PC-9 (cell line): Measurements from ENCODE around the gene RAB10. TPM values are rescaled to one million over a fixed set of nuclear protein-coding genes. Genes with fewer than 3 reads are reported as not detected.

Source experiments
- BruUV-seq: library from RNA; stranded (reverse); fragments of 400-500 nt; replicated peaks from 2 replicates; lab custom pipeline; 2021; lab: Mats Ljungman, UMichigan
- CTCF ChIA-PET: fragments of 300-600 bp; sonication (Branson Sonifier 250); formaldehyde crosslinking; loops from one replicate; lab custom pipeline; 2022; ENCODE audit warnings: antibody characterized with exemption; lab: Charles Lee
- POLR2A ChIA-PET: fragments of 300-600 bp; sonication (Branson Sonifier 250); formaldehyde crosslinking; loops from one replicate; lab custom pipeline; 2022; ENCODE audit warnings: antibody characterized with exemption; ENCODE audit not compliant: unreplicated experiment; lab: Charles Lee
- DNase-seq, 2 experiments: peaks; one replicate each; pipeline versions ENCODE4 v3.0.0 to v3.0.0-alpha.2; 2015 to 2022; ENCODE audit warnings: mixed read lengths in 1 of 2
- H2AFZ ChIP-seq: fragments of 200-600 bp; sonication (generic); 2 replicates; pipeline ENCODE4 v1.8.1; 2017; ENCODE audit warnings: antibody characterized with exemption
- H3F3A ChIP-seq: fragments of 200-600 bp; sonication (generic); 2 replicates; pipeline ENCODE4 v1.8.1; 2017; ENCODE audit warnings: antibody characterized with exemption, mild to moderate bottlenecking, low read depth; ENCODE audit not compliant: insufficient read depth
- H3K27ac ChIP-seq: fragments of 200-600 bp; sonication (generic); 2 replicates; pipeline ENCODE4 v1.6.1; 2016; ENCODE audit warnings: mixed run types
- H3K27me3 ChIP-seq: fragments of 200-600 bp; sonication (generic); 2 replicates; pipeline ENCODE4 v1.6.1; 2016; ENCODE audit warnings: low read depth, mixed run types; ENCODE audit not compliant: insufficient read depth
- H3K36me3 ChIP-seq: fragments of 200-600 bp; sonication (generic); 2 replicates; pipeline ENCODE4 v1.6.1; 2016; ENCODE audit warnings: low read depth, mixed run types
- H3K4me1 ChIP-seq: fragments of 200-600 bp; sonication (generic); replicated peaks from 2 replicates; pipeline ENCODE4 v1.6.1; 2016; ENCODE audit warnings: mixed run types; ENCODE audit not compliant: insufficient read depth
- H3K4me2 ChIP-seq: fragments of 200-600 bp; sonication (generic); 2 replicates; pipeline ENCODE4 v1.6.1; 2017; ENCODE audit warnings: mixed run types
- H3K4me3 ChIP-seq: fragments of 200-600 bp; sonication (generic); 2 replicates; pipeline ENCODE4 v1.6.1; 2016; ENCODE audit warnings: mixed run types
- H3K79me2 ChIP-seq: fragments of 200-600 bp; sonication (generic); 2 replicates; pipeline ENCODE4 v1.6.1; 2017; ENCODE audit warnings: low read depth, mixed run types
- H3K9me2 ChIP-seq: fragments of 200-600 bp; sonication (generic); 2 replicates; pipeline ENCODE4 v1.8.1; 2017; ENCODE audit warnings: mild to moderate bottlenecking; ENCODE audit not compliant: insufficient read depth
- H3K9me3 ChIP-seq: fragments of 200-600 bp; sonication (generic); 2 replicates; pipeline ENCODE4 v1.8.1; 2016; ENCODE audit warnings: low read depth; ENCODE audit not compliant: insufficient read depth
- H4K20me1 ChIP-seq: fragments of 200-600 bp; sonication (generic); 2 replicates; pipeline ENCODE4 v1.8.1; 2017; ENCODE audit not compliant: insufficient read depth
- CTCF ChIP-seq: fragments of 200-600 bp; sonication (generic); conservative IDR thresholded peaks from 2 replicates; pipeline ENCODE4 v1.6.1; 2017; ENCODE audit warnings: mixed run types, antibody characterized with exemption, mild to moderate bottlenecking, moderate library complexity
- EZH2 ChIP-seq: fragments of 200-600 bp; sonication (generic); IDR thresholded peaks from 2 replicates; pipeline ENCODE4 v1.8.0; 2017; ENCODE audit warnings: antibody characterized with exemption, low read depth
- intact Hi-C: fragments of 100-400 bp; cut with micrococcal nuclease; formaldehyde crosslinking; loops from one replicate; pipeline ENCODE4 v1.10.0; 2022; ENCODE audit not compliant: unreplicated experiment
- total RNA-seq: library from RNA; stranded (reverse); gene quantifications from 2 replicates; pipeline ENCODE4 v1.2.3, GENCODE V29; 2021

RAB10 gene
- total RNA-seq, 1 experiment from 2014 or later = 171 TPM

GRCh38 chr2:26177122-26177521 lies 143.2 kb downstream of the RAB10 start:
- Histone ChIP-seq H4K20me1 (no peaks in the 10 kb centered on the region), H3K4me1 (no peaks in the 10 kb centered on the region), H3K27ac (no peak overlapping the region), H3K79me2 (no peaks in the 10 kb centered on the region), H3K4me3 (no peak overlapping the region), H2AFZ (no peak overlapping the region), H3K4me2 (no peak overlapping the region), H3K27me3 (no peaks in the 10 kb centered on the region), H3K9me2 (no peaks in the 10 kb centered on the region), H3K36me3 (no peaks in the 10 kb centered on the region), H3F3A (no peaks in the 10 kb centered on the region), H3K9me3 (no peaks in the 10 kb centered on the region)
- intact Hi-C loops = no loop called here
- no peak for TF ChIP-seq CTCF
- no peak for TF ChIP-seq EZH2
- DNase-seq = no peak
- CTCF ChIA-PET = no interaction called here
- POLR2A ChIA-PET = no interaction called here
- no TSS peak for BruUV-seq

GRCh38 chr2:26178246-26178645 lies 144.4 kb downstream of the RAB10 start:
- Histone ChIP-seq H3K27ac (no peak overlapping the region), H2AFZ (no peak overlapping the region), H3K4me1 (no peaks in the 10 kb centered on the region), H3K79me2 (no peaks in the 10 kb centered on the region), H3F3A (no peaks in the 10 kb centered on the region), H3K9me2 (no peaks in the 10 kb centered on the region), H3K27me3 (no peaks in the 10 kb centered on the region), H3K9me3 (no peaks in the 10 kb centered on the region), H4K20me1 (no peaks in the 10 kb centered on the region), H3K4me3 (peak overlapping the region; percentile 54; the same call in 1 of the 2 replicates), H3K4me2 (peak overlapping the region; percentile 69; the same call in 1 of the 2 replicates), H3K36me3 (no peaks in the 10 kb centered on the region)
- no peak for TF ChIP-seq EZH2
- no peak for TF ChIP-seq CTCF
- CTCF ChIA-PET = interaction anchor here (0.6 kb wide), 1 partner anchor 144 kb away, joined by 5 read pairs; no protein-coding TSS in a partner anchor
- no peak for DNase-seq
- intact Hi-C loops = no loop called here
- POLR2A ChIA-PET = no interaction called here
- BruUV-seq = no TSS peak

- ChIA-PET POLR2A (no interaction called here), CTCF (interaction anchor here (0.6 kb wide), 1 partner anchor 143 kb away, joined by 5 read pairs; no protein-coding TSS in a partner anchor)
- peak overlapping the region; percentile 69 for H3K4me2 ChIP-seq
These were observed 145.0 kb downstream of the RAB10 start for GRCh38 chr2:26178746-26179436.

More at GRCh38 chr2:26178746-26179436, 145.0 kb downstream of the RAB10 start:
- Histone ChIP-seq H3K79me2 (no peaks in the 10 kb centered on the region), H3K9me2 (no peaks in the 10 kb centered on the region), H3F3A (no peaks in the 10 kb centered on the region), H3K36me3 (no peaks in the 10 kb centered on the region), H3K27ac (no peak overlapping the region), H3K27me3 (no peaks in the 10 kb centered on the region), H3K4me3 (peak overlapping the region; percentile 54; the same call in 1 of the 2 replicates), H2AFZ (no peak overlapping the region), H3K4me1 (no peaks in the 10 kb centered on the region), H3K9me3 (no peaks in the 10 kb centered on the region), H4K20me1 (no peaks in the 10 kb centered on the region)
- DNase-seq = peak in 1 of 2 experiments; percentile 24
- intact Hi-C loops = no loop called here
- TF ChIP-seq EZH2 = no peak
- no peak for TF ChIP-seq CTCF
- no TSS peak for BruUV-seq
